Subcutaneous abdominal adipose tissue (tissue), 5 donors: ENCODE results near the gene DUS2.
"Not testable (repeated sequence)": the region's sequence is repeated elsewhere in the genome, so short reads cannot be mapped to it uniquely, and the experiment has no call there.

Experiments
- H3K27ac ChIP-seq: one replicate; pipeline ENCODE4 v1.7.0; 2013; ENCODE audit warnings: low read depth, mild to moderate bottlenecking, inconsistent platforms, low read length, moderate library complexity
- H3K27me3 ChIP-seq, 5 donors: one replicate each; pipeline ENCODE4 v1.7.0; 2013; ENCODE audit warnings: low read length in 5 of 5, inconsistent platforms in 1 of 5; ENCODE audit not compliant: control insufficient read depth in 5 of 5, insufficient read depth in 4 of 5
- H3K36me3 ChIP-seq, 5 donors: one replicate each; pipeline ENCODE4 v1.7.0; 2013; ENCODE audit warnings: low read length in 5 of 5; ENCODE audit not compliant: control insufficient read depth in 5 of 5, insufficient read depth in 5 of 5
- H3K4me1 ChIP-seq, 5 donors: one replicate each; pipeline ENCODE4 v1.7.0; 2013; ENCODE audit warnings: low read length in 5 of 5, mild to moderate bottlenecking in 3 of 5, moderate library complexity in 1 of 5; ENCODE audit not compliant: control insufficient read depth in 5 of 5, insufficient read depth in 5 of 5
- H3K4me3 ChIP-seq, 5 donors: one replicate each; pipeline ENCODE4 v1.7.0; 2013; ENCODE audit warnings: low read length in 5 of 5, low read depth in 1 of 5
- H3K9ac ChIP-seq, 5 donors: one replicate each; pipeline ENCODE4 v1.7.0; 2013; ENCODE audit warnings: low read length in 5 of 5, mild to moderate bottlenecking in 4 of 5, moderate library complexity in 3 of 5
- H3K9me3 ChIP-seq, 5 donors: one replicate each; pipeline ENCODE4 v1.7.0; 2013; ENCODE audit warnings: low read length in 5 of 5; ENCODE audit not compliant: control insufficient read depth in 5 of 5
- donor health status: healthy.
- donor health status: healthy.
- donor health status: healthy.
- donor health status: healthy.
- donor health status: healthy.

DUS2 gene

GRCh38 chr16:67998231-67998778 is 24.8 kb upstream of the DUS2 start:
- not testable (repeated sequence) for H3K9ac ChIP-seq, H3K36me3 ChIP-seq, H3K9me3 ChIP-seq, H3K27ac ChIP-seq, H3K4me3 ChIP-seq, H3K27me3 ChIP-seq
- peaks cover 2 to 25% (median 11%) of the 10 kb centered on the region in 5 donors for H3K4me1 ChIP-seq

- H3K27me3 ChIP-seq, H3K9me3 ChIP-seq, H3K27ac ChIP-seq, H3K36me3 ChIP-seq: not testable (repeated sequence)
- Histone ChIP-seq H3K4me1 (peaks cover 0 to 18% (median 4%) of the 10 kb centered on the region in 5 donors), H3K9ac (peak within 1 kb of the TSS in 1 of 5 donors; percentile 28), H3K4me3 (peak within 1 kb of the TSS in 4 of 5 donors; percentile 31 to 53 (median 37))
These were observed 24.1 kb upstream of the DUS2 start, which contains the start of gene DPEP2 for GRCh38 chr16:67998779-67999688. DPEP2 (minus strand) TSS chr16:67999484; CDS start chr16:67993212, 6,272 bp downstream.

- H3K27me3 ChIP-seq: no peaks in the 10 kb centered on the region
- H3K36me3 ChIP-seq: no peaks in the 10 kb centered on the region
- H3K9me3 ChIP-seq: no peaks in the 10 kb centered on the region
- no peak overlapping the region for H3K9ac ChIP-seq
- H3K4me3 ChIP-seq: peak overlapping the region in 4 of 5 donors; percentile 10 to 45 (median 18)
- H3K27ac ChIP-seq: no peak overlapping the region
- H3K4me1 ChIP-seq: peaks cover 0 to 17% (median 3%) of the 10 kb centered on the region in 5 donors
These were observed 23.1 kb upstream of the DUS2 start for GRCh38 chr16:67999985-68000384.

- H3K27ac ChIP-seq: no peak overlapping the region
- no peaks in the 10 kb centered on the region for H3K9me3 ChIP-seq
- H3K27me3 ChIP-seq: no peaks in the 10 kb centered on the region
- peak overlapping the region in 3 of 5 donors; percentile 10 to 45 (median 26) for H3K4me3 ChIP-seq
- H3K9ac ChIP-seq: peak overlapping the region in 1 of 5 donors; percentile 28
- no peaks in the 10 kb centered on the region for H3K36me3 ChIP-seq
- peaks cover 0 to 19% (median 8%) of the 10 kb centered on the region in 5 donors for H3K4me1 ChIP-seq
These were observed 22.6 kb upstream of the DUS2 start for GRCh38 chr16:68000450-68000849.

- Histone ChIP-seq H3K36me3 (no peaks in the 10 kb centered on the region), H3K9me3 (no peaks in the 10 kb centered on the region), H3K4me1 (peaks cover 0 to 26% (median 14%) of the 10 kb centered on the region in 5 donors), H3K4me3 (no peak overlapping the region), H3K27ac (no peak overlapping the region), H3K9ac (no peak overlapping the region), H3K27me3 (no peaks in the 10 kb centered on the region)
These were observed 20.1 kb upstream of the DUS2 start for GRCh38 chr16:68003031-68003430.

- Histone ChIP-seq H3K4me1 (peaks cover 0 to 19% (median 13%) of the 10 kb centered on the region in 5 donors), H3K9me3 (no peaks in the 10 kb centered on the region), H3K4me3 (no peak overlapping the region), H3K27ac (no peak overlapping the region), H3K27me3 (no peaks in the 10 kb centered on the region), H3K9ac (no peak overlapping the region), H3K36me3 (no peaks in the 10 kb centered on the region)
These were observed 17.9 kb upstream of the DUS2 start for GRCh38 chr16:68005211-68005610.

GRCh38 chr16:68005786-68006286 is 17.2 kb upstream of the DUS2 start:
- Histone ChIP-seq H3K4me3 (no peak overlapping the region), H3K27me3 (no peaks in the 10 kb centered on the region), H3K36me3 (no peaks in the 10 kb centered on the region), H3K9ac (no peak overlapping the region), H3K9me3 (no peaks in the 10 kb centered on the region), H3K27ac (no peak overlapping the region), H3K4me1 (peaks cover 0 to 13% (median 7%) of the 10 kb centered on the region in 5 donors)

- H3K9me3 ChIP-seq: no peaks in the 10 kb centered on the region
- H3K27ac ChIP-seq: no peak overlapping the region
- H3K27me3 ChIP-seq: no peaks in the 10 kb centered on the region
- peaks cover 0 to 22% (median 11%) of the 10 kb centered on the region in 5 donors for H3K4me1 ChIP-seq
- H3K9ac ChIP-seq: no peak overlapping the region
- H3K4me3 ChIP-seq: no peak overlapping the region
- no peaks in the 10 kb centered on the region for H3K36me3 ChIP-seq
These were observed 13.8 kb upstream of the DUS2 start for GRCh38 chr16:68009157-68009735.

- H3K4me3 ChIP-seq, H3K27me3 ChIP-seq, H3K27ac ChIP-seq, H3K9ac ChIP-seq, H3K9me3 ChIP-seq, H3K36me3 ChIP-seq: not testable (repeated sequence)
- H3K4me1 ChIP-seq: peaks cover 0 to 24% (median 11%) of the 10 kb centered on the region in 5 donors
These were observed 13.2 kb upstream of the DUS2 start for GRCh38 chr16:68009872-68010271.

GRCh38 chr16:68013440-68013839 is 9.6 kb upstream of the DUS2 start:
- Histone ChIP-seq H3K36me3 (no peaks in the 10 kb centered on the region), H3K4me1 (peaks cover 0 to 15% (median 1%) of the 10 kb centered on the region in 5 donors), H3K4me3 (peak overlapping the region in 1 of 5 donors; percentile 22), H3K9ac (no peak overlapping the region), H3K27ac (no peak overlapping the region), H3K27me3 (no peaks in the 10 kb centered on the region), H3K9me3 (no peaks in the 10 kb centered on the region)
